ENCODE results near the gene MPHOSPH9. TPM values are rescaled to one million over a fixed set of nuclear protein-coding genes. Genes with fewer than 3 reads are reported as not detected.

MPHOSPH9 gene
- total RNA-seq, 1 donor from 2014 or later, result 62.9 TPM

DNA sequence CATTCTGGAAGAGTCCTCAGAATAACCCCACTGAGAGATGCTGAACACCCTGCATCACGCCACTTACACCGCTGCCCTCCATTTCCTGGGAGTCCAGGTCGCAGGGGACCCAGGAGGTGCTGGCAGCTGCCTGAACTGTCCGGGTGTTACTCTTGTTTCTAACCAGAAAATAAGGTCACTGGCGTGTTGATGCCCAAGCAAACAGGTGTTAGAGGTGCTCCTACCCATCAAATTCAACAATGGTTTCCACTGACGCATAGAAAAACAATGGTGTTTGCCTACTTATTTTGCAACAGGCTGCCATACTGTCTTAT is 105.8 kb downstream of the MPHOSPH9 start:
- DNase-seq, result no peak

GRCh38 chr12:123126294-123127181 is 106.4 kb downstream of the MPHOSPH9 start:
- DNase-seq, result peak; percentile 65

DNA sequence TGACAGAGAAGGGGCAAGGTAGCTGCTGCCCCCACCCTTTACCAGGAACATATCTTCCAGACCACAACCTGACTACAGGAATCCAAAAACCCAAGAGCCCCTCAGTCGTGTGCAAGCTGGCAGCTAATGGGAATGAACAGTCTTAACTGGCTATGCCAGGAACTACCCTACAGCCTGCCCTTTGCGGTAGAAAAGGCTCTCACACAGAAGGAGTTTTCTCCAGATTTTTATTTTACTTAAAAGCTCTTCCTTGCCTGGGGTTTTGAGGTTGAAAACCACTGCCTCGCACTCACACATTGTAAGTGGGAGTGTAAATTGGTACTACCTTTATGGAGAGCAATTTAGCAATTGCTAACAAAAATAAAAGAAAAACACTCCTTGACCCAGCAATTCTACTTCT is 110.3 kb downstream of the MPHOSPH9 start:
- no peak for DNase-seq

- DNase-seq, result no peak
Measured at GRCh38 chr12:123121670-123122069, 111.3 kb downstream of the MPHOSPH9 start.

DNA sequence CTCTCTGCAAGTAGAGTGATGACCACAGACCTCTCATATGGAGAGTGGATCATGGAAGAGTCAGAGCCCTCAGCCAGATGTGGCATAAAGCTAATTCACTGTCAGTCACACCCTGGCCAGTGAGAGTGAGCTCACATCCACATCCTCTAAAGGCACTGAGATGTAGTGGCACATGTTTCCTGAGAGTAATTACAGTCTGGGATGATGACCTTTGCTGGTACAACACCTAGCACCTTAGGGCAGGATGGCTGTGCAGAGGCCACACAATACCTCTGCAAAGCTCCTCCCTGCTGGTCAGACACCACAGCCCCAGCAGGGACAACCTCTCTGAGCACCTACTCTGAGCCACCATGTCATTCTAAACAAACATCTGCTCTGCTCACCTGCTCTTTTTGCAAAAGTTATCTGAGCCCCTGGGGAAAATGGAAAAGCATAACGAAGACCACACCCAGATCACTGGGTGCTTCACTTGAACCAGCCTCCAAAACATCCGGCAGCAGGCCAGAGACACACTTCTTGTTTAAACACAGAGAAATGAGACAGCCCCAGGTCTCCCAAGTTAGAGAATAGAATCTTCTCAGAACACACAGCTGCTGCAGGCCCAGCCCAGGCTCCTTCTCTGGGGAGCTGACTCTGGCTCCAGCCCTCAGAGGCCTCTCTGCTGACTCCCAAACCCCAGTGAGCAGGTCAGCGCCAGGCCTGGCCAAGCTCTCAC is 112.3 kb downstream of the MPHOSPH9 start:
- DNase-seq, result no peak

GRCh38 chr12:123119808-123120207 is 113.1 kb downstream of the MPHOSPH9 start:
- DNase-seq, result no peak

GRCh38 chr12:123118497-123118896 is 114.4 kb downstream of the MPHOSPH9 start:
- DNase-seq, result no peak

DNA sequence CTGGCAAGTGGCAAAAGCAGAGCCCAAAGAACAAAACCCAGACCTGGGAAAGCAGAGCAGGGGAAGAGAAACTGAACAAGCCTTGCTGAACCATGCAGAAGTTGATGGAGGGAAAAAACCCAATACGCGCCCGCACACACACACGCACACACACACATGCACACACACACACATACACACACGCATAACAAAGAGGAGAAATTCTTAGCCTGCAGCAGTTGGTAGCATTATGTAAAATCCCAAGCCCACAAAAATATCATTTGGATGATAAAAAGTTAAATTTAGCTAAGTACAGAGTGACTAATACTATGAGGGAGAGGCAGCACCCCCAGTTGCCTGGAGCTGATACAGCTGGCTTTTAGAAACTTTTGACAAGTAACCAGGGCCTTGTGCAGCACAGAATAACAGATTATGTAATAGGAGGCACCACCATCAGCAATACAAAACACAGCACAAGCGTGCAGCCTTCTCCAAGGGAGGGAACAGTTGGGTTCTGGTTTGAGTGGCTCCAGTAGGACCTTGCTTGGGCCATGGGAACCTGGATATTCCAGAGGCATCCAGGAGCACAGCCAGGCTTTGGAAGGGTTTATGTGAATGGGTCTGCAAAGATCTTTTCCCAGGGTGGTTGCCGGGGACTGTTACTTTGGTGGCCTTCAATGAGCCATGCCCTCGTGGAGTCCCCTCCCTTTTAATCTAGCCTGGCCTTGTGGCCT is 117.4 kb downstream of the MPHOSPH9 start:
- DNase-seq, result peak; percentile 62

- DNase-seq, result no peak
Measured at GRCh38 chr12:123114304-123115083, 118.4 kb downstream of the MPHOSPH9 start.

DNA sequence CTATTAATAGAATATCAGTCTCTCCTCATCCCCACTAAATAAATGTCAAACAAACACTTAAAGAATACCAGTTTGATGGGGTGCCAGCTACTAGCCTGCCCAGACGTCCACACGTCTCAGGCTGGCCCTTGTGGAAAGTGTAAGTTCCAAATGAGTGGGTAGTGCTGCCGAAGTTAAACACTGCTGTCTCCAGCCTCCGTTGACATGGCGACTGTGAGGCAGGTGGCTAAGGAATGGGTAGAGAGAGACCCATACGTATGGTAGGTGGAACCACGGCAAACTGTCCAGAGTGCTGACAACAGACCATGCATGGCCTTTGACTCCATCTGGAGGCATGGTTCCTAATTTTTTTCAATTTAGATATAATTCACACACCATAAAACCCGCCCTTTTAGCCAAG is 119.9 kb downstream of the MPHOSPH9 start:
- DNase-seq, result no peak

DNA sequence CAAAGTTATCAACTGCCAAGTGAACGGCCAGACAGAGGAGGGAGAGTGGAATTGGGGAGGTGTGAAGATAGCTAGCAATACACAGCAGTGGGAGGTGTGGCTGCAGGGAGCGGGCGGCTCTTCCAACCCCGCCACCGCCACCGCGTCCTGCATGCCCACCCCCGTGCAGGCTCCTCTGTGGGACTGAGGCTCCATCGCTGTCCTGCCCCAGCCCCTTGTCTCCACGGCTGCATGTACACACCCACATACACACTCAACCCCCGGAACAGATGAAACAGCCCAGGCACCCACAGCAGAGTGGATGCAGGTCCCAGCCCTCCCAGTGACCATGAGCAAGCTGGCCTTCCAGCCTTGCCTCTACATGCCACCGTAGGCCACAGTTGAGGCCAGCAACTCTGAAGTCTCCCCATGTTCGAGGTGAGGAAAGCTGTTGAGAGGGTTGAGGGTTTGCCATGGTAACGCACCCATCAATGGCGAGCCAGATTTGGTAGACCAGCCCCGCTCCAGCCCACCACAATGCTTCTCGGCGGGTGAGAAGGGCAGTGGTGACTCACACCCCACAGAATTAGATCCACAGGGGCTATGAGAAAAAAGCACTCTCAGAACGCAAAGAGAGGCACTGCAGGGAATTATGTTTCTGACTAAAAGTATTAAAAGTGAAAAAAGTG is 121.3 kb downstream of the MPHOSPH9 start:
- DNase-seq, result no peak

DNA sequence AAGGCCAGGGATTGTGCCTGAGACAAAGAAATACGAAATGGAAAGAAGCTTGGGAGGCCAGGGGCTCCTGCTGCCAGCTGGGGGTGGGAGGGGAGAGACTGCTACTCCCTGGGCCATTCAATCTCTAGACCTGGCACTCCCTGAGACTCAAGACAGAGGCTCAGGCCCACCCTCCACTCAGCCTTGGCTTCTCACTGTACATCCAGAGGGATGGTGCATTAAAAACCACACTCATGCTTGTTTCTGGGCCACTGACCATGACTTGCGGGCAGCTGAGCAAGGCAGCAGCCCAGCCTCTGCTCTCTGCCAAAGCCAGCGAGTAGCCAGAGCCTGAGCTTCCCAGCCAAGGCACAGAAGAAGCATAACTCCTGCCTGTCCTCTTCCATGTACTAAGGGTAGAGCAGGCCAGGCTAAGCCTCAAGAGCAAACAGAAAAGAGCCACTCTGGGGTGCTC is 123.6 kb downstream of the MPHOSPH9 start:
- DNase-seq, result no peak

- no peak for DNase-seq
Measured at GRCh38 chr12:123108682-123109066, 124.3 kb downstream of the MPHOSPH9 start.

- no peak for DNase-seq
Measured at GRCh38 chr12:123107926-123108681, 124.8 kb downstream of the MPHOSPH9 start.

DNA sequence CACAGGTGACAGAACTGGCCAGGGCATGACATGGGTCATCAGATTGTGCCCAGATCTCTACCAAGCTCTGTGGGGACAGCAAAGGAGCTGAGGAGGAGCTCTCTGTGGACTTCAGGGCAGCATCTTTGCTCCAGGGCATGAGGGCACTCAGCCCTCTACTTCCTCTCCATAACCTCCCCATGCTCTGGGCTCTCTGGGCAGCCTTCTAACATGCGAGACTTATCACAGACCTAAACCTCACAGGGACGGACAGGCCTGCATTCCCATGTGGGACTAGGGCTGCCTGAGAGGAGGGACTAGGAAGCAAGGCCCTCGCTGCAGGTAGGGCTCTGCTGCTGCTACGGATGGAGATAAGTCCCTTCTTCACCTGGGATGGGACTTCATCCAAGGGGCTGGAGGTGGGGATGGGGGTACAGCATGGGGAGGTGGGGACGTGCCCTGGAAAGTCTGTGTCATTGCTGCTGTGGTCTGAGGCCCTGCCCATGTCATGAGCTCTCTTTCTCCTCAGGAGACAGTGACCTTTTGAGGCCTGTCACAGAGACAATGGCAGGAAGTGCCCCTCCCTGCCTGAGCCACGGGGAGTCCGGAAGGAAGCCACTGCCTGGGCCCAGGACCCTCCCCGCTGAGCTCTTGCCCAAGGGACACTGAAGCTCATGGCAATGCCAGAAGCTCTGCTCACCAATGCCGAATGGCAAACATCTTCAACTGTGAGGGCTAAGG is 126.1 kb downstream of the MPHOSPH9 start:
- DNase-seq, result no peak

GRCh38 chr12:123105211-123105826 is 127.6 kb downstream of the MPHOSPH9 start:
- DNase-seq, result no peak

DNA sequence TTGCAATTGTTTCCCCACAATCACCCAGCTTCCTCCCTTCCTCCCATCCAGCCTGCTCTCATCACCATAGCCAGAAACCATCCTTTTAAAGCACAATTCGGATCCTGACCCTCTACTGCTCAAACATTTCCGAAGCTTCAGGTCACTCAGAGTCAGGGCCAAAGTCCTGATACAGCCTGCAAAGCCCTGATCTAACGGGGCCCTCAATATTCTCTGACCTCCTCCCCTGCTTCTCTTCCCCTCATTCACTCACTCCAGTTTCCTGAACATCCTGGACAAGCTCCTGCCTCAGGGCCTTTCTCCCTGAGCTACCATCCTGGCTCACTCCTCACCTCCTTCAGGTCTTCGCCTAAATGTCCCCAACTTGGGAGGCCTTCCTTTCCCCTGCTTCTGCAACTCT is 128.1 kb downstream of the MPHOSPH9 start:
- no peak for DNase-seq

All from tongue (tissue), 2 donors.